Mesenteric fat pad (tissue), 1 donor: ENCODE results near the gene ZFP14. TPM values are rescaled to one million over a fixed set of nuclear protein-coding genes. Genes with fewer than 3 reads are reported as not detected.

Experiments
- DNase-seq: peaks from one replicate; pipeline ENCODE4 v3.0.0-alpha.2; 2020; ENCODE audit warnings: low spot score
- long read RNA-seq: library from polyadenylated mRNA; unstranded; transcript quantifications from one replicate; pipeline ENCODE4 v2.0.0, GENCODE V29; 2020
- total RNA-seq: library from RNA; stranded (reverse); fragmentation: NEBNext Ultra II Directional; extraction: Animal tissue kit (Norgen Biotek cat#: 25700); gene quantifications from one replicate; pipeline ENCODE4 v1.2.1, GENCODE V29; 2021
- donor health status: DM: yes; HTN: yes; CAD: no.

ZFP14 gene
- total RNA-seq, result 3.4 TPM
- long read RNA-seq, partial matches to known transcripts, result 3 of 6 reads
- long read RNA-seq, other reads (novel, unspliced or antisense), result 3 of 6 reads

GRCh38 chr19:36378625-36379509 lies at the start of gene ZFP14:
TSS of gene ZFP14 (minus strand) at chr19:36379201. CDS start at chr19:36367892, 11,309 bp downstream.
- DNase-seq, result peak; percentile 96

DNA sequence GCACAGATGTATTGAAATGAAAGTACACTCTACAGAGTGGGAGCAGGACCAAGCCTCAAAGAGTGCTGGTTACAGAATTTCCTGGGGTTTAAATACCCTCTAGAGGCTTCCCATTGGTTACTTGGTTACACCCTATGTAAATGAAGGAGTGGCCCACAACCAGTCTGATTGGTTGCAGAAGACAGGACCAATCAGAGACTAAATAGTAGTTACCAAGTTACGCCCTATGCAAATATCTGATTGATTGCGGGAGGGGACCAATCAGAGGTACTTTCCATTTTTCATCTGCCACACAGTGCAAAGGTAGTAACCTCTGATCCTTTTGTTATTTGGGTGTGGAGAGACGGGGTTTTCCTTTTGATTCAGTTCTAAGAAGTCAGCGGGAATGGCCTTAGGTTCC lies 44.9 kb upstream of the ZFP14 start:
- DNase-seq, result no peak

DNA sequence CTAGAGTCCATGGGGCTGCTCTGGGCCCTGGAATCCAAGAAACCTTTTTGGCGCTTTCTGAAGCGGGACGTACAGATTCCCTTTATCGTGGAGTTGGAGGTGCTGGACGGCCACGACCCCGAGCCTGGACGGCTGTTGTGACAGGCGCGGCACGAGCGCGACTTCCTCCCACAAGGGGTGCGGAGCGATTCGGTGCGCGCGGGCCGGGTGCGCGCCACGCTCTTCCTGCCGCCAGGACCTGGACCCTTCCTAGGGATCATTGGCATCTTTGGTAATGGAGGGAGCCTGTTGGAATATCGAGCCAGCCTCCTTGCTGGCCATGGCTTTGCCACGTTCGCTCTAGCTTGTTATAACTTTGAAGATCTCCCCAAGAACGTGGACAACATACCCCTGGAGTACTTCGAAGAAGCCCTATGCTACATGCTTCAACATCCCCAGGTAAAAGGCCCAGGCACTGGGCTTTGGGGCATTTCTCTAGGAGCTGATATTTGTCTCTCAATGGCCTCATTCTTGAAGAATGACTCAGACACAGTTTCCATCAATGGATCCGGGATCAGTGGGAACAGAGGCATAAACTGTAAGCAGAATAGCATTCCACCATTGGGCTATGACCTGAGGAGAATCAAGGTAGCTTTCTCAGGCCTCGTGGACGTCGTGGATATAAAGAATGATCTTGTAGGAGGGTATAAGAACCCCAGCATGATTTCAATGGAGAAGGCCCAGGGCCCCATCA lies 42.9 kb upstream of the ZFP14 start:
- DNase-seq, result no peak

DNA sequence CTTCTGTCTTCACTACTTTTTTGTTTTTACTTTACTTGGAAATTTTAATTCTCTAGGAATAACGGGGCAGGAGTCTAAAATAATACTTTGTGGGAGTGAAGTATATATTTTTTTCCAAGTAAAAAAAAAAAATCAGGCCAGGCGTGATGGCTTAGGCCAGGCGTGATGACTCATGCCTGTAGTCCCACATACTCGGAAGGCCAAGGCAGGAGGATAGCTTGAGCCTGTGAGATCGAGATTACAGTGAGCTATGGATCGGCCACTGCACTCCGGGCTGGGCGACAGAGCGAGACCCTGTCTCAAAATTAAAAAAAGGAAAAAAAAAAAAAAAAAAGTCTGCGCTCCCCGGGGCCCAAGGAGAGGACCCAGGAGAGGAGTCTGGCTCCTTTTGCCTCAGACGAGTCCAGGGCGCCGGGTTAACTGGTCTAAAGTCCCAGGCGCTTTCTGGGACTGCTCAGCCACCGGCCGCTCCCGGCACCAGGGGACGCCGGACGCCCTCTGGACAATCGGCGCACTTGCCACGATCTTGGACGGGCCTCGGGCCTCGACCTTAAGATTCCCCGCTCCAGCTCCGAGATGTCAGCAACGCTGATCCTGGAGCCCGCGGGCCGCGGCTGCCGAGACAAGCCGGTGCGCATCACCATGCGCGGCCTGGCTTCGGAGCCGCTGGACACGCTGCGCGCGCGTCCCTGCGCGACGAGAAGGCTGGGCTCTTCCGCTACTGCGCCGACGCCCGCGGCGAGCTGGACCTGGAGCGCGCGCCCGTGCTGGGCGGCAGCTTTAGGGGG lies 42.2 kb upstream of the ZFP14 start:
- no peak for DNase-seq

DNA sequence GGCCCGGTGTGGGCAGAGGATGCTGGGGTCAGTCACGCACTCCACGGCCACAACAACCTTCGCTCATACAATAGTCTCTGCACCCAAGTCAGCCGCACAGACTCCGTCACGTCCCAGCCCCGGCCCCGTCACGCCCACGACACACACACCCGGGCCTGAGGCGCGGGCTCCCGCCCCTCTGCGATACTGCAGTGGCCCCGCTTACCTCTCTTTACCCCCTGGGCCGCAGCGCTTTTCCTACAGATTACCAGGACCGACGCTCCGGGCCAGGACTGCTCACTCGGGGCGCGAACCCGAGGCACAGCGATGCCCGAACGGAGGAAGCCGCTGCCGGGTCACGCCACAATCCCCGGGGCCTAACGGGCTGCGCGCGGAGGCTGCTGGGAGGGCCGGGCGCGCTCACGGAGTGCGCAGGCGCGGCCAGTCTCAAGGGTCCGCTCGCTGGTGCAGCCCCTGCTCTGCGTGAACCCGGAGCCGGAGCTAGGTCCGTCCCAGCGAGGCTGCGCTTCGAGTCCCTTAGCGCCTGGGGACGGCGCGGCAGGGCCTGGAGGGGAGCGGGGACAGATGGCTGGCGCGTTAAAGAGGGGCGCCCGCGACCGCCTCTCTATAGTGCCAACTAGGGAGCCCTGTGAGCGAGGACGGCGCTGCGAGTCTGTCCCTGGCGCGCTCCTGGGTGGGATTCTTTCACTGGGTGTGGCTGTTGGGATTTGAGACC lies 39.4 kb upstream of the ZFP14 start, which contains the start of gene ZFP82:
Gene ZFP82 (minus strand): TSS at position 358 of the 715 bp plus-strand sequence. CDS start 8,855 bp downstream, outside the sequence.
- peak; percentile 91 for DNase-seq

DNA sequence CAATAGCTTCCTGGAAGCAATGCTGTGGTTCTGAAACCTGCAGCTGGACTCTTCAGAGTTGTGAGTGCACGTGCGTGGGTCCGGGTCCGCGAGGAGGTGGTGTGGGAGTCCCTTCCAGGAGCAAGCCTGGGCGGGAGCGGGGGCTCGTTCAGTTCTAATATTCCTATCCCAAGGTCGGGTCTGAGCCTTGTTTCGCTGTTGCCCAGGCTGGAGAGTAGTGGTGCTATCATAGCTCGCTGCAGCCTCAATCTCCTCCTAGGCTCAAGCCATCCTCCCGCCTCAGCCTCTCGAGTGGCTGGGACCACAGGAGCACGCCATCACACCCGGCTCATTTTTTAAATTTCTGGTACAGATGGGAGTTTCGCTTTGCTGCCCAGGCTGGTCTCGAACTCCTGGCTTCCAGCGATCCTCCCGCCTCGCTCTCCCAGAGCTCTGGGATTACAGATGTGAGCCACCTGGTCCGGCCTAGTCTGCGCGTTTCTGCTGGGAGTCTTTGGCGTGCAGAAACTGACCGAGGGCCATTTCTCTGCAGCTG lies 38.8 kb upstream of the ZFP14 start:
- no peak for DNase-seq

- DNase-seq, result no peak
Observed at GRCh38 chr19:36409841-36410240, 30.8 kb upstream of the ZFP14 start.

DNA sequence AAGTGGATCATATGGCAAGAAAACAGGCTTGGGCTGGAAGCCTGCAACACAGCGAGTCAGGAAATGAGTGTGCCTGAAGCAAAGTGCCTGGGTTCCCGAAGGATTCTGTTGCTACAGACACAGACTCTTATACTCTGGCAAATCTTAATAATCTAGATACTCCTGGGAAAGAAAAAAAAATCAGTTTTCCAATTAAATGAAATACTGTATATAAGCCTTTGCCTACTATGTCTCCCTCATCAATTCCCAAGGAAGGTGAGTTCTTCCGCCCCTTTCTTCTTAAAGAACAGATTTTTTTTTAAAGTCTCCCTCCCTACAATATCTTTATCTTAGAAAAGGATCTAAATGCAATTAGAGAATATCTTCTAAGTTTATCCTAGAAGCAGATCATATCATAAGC lies 29.1 kb upstream of the ZFP14 start:
- DNase-seq, result no peak

DNA sequence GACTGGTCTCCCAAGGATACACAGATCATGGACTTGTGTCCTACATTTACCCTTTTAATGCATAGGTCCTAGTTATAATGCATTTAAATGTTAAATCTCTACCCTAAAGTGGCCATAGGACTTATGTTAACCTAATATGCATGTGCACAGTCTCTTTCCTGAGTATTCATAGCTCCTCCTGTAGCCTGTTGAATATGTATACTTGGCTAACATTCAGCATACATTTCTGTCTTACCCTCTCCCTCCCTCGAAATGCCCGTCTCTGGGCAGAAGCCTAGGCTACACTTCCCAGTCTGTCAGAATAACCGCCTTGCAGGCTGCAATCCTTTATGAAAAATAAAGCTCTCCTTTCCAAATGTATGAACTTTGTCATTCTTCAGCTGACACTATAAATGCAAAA lies 25.5 kb upstream of the ZFP14 start:
- no peak for DNase-seq

DNA sequence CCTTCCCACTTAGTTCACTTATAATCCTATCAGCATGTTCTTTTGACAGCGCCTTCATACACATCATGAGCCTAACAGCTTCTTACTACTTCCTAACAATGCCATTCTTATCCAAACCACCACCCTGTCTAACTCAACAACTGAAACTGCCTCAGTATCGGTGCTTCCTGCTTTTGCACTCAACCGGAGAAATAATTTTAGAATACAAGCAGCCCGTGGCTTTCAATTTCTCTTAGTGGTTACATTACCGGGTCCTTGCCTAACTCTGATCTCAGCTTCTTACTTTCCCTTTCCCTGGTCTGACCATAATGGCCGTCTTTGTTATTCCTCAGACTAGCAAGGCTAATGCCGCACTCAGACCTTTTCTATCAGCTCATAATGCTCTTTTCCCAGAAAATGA lies 22.5 kb upstream of the ZFP14 start:
- no peak for DNase-seq

- DNase-seq, result no peak
Observed at GRCh38 chr19:36398571-36398970, 19.6 kb upstream of the ZFP14 start.

DNA sequence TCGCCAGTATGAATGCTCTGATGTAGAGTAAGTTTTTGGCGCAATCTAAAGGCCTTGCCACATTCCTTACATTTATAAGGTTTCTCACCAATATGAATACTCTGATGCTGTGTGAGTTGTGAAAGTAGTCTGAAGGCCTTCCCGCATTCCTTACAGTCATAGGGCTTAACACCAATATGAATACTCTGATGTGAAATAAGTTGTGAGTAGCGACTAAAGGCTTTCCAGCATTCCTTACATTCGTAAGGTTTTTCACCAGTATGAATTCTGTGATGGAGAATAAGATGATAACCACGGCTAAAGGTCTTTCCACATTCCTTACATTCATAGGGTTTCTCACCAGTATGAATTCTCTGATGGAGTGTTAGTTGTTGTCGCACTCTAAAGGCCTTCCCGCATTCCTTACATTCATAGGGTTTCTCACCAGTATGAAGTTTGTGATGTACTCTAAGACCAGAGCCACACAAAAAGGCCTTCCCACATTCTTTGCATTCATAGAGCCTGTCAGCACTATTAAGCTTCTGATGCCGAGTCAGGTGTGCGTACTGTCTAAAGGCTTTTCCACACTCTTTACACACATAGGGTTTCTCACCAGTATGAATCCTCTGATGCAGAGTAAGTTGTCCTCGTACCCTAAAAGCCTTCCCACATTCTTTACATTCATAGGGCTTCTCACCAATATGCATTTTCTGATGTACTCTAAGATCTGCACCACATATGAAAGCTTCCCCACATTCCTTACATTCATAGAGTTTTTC lies 14.1 kb upstream of the ZFP14 start:
- no peak for DNase-seq

DNA sequence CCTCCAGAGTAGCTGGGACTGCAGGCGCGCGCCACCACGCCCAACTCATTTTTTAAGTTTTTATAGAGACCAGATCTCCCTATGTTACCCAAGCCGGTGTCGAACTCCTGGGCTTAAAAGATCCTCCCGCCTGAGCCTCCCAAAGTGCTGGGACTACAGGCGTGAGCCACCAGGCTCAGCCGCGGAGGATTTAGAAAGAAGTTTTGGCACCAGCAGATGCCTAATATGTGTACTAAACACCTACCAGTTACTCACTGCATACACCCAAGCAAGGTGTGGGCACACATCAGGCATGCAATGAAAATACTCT lies 464 bp upstream of the ZFP14 start:
- no peak for DNase-seq

DNA sequence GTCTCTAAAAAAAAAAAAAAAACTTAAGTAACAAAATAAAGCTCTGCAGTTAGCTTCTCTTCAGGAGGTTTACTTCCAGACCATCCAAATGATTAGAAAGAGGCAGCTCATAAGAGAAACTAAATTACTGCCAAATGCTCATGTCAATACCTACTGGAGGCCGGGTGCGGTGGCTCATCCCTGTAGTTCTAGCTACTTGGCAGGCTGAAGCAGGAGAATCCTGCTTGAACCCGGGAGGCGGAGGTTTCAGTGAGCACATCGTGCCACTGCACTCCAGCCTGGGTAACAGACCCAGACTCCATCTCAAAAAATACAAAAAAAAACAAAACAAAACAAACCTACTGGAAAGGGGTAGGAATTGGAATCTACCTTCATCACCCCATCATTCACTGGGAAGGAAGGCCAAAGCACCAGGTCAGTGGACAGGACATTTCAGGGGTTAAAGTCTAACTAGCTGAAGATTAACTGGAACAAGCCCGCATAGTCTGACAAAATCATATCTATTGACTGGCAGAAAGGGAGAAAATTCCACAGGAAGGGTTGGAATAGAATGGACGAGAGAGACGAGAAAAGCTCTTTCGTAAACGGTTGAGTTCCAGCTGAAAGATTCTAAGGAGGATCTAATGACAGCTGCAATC lies 1.3 kb downstream of the ZFP14 start:
- no peak for DNase-seq

- no peak for DNase-seq
Observed at GRCh38 chr19:36373638-36374156, 5.3 kb downstream of the ZFP14 start.

DNA sequence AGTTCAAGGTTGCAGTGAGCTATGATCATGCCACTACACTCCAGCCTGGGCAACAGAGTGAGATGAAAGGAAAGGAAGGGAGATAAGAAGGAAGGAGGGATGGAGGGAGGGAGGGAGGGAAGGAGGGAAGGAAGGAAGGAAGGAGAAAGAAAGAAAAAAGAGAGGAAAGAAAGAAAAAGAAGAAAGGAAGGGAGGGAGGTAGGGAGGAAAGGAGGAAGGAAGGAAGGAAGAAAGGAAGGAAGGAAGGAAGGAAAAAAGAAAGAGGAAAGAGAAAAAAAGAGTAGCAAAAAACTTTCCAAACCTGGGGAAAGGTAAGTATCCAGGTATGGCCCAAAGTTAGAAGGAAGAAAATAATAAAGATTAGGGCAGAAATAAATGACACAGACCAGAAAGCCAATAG lies 7.1 kb downstream of the ZFP14 start:
- DNase-seq, result no peak

DNA sequence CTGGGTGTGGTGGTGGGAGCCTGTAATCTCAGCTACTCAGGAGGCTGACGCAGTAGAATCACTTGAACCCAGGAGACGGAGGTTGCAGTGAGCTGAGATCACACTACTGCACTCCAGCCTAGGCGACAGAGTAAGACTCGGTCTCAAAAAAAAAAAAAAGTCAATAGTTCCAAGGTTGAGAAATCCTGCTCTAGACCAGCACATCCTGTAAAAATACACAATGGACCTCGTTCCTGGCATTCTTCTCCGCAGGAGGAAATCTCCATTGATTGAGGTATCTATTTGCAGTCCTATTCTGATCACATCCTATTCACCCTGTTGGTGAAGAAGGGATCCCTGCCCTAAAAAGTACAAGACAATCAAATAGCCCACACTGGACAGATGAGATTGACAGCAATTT lies 15.2 kb downstream of the ZFP14 start:
- no peak for DNase-seq

GRCh38 chr19:36340786-36341372 lies 38.1 kb downstream of the ZFP14 start:
- DNase-seq, result no peak
